ENCODE results near the gene FER.
"Not testable (repeated sequence)": the region's sequence is repeated elsewhere in the genome, so short reads cannot be mapped to it uniquely, and the experiment has no call there.

FER gene

GRCh38 chr5:109155625-109156024 is 407.9 kb downstream of the FER start:
- H3K27ac Mint-ChIP-seq = no peak overlapping the region
- intact Hi-C loops (cut with micrococcal nuclease) = no loop called here
- no peaks in the 10 kb centered on the region for H3K36me3 Mint-ChIP-seq (ENCODE audit: low read depth)
- H3K9me3 Mint-ChIP-seq = no peaks in the 10 kb centered on the region
- H3K4me3 Mint-ChIP-seq = no peak overlapping the region
- H3K27me3 Mint-ChIP-seq = no peaks in the 10 kb centered on the region
- H3K4me1 Mint-ChIP-seq (ENCODE audit: low read depth) = no peaks in the 10 kb centered on the region

GRCh38 chr5:109156885-109157284 is 409.2 kb downstream of the FER start:
- Mint-ChIP-seq H3K9me3 (no peaks in the 10 kb centered on the region), H3K27me3 (no peaks in the 10 kb centered on the region), H3K4me1 (ENCODE audit: low read depth) (no peaks in the 10 kb centered on the region), H3K36me3 (ENCODE audit: low read depth) (no peaks in the 10 kb centered on the region), H3K4me3 (no peak overlapping the region), H3K27ac (no peak overlapping the region)
- intact Hi-C loops (cut with micrococcal nuclease) = no loop called here

- no peaks in the 10 kb centered on the region for H3K36me3 Mint-ChIP-seq (ENCODE audit: low read depth)
- H3K9me3 Mint-ChIP-seq = no peaks in the 10 kb centered on the region
- no peaks in the 10 kb centered on the region for H3K27me3 Mint-ChIP-seq
- H3K27ac Mint-ChIP-seq = no peak overlapping the region
- H3K4me3 Mint-ChIP-seq = no peak overlapping the region
- intact Hi-C loops (cut with micrococcal nuclease) = no loop called here
- H3K4me1 Mint-ChIP-seq (ENCODE audit: low read depth) = peaks cover 12% of the 10 kb centered on the region
Observed at GRCh38 chr5:109160468-109160867, 412.8 kb downstream of the FER start.

GRCh38 chr5:109161914-109162683 is 414.4 kb downstream of the FER start:
- Mint-ChIP-seq H3K4me1 (ENCODE audit: low read depth) (peaks cover 14% of the 10 kb centered on the region), H3K27me3 (no peaks in the 10 kb centered on the region), H3K4me3 (no peak overlapping the region), H3K9me3 (no peaks in the 10 kb centered on the region), H3K27ac (no peak overlapping the region), H3K36me3 (ENCODE audit: low read depth) (no peaks in the 10 kb centered on the region)
- intact Hi-C loops (cut with micrococcal nuclease) = no loop called here

GRCh38 chr5:109163336-109163735 is 415.6 kb downstream of the FER start:
- no peak overlapping the region for H3K4me3 Mint-ChIP-seq
- intact Hi-C loops (cut with micrococcal nuclease) = no loop called here
- H3K36me3 Mint-ChIP-seq (ENCODE audit: low read depth) = no peaks in the 10 kb centered on the region
- H3K27ac Mint-ChIP-seq = no peak overlapping the region
- H3K9me3 Mint-ChIP-seq = no peaks in the 10 kb centered on the region
- no peaks in the 10 kb centered on the region for H3K27me3 Mint-ChIP-seq
- H3K4me1 Mint-ChIP-seq (ENCODE audit: low read depth) = peaks cover 14% of the 10 kb centered on the region

- Mint-ChIP-seq H3K4me1 (ENCODE audit: low read depth) (peaks cover 14% of the 10 kb centered on the region), H3K27ac (no peak overlapping the region), H3K4me3 (no peak overlapping the region), H3K9me3 (no peaks in the 10 kb centered on the region), H3K27me3 (no peaks in the 10 kb centered on the region), H3K36me3 (ENCODE audit: low read depth) (no peaks in the 10 kb centered on the region)
- intact Hi-C loops (cut with micrococcal nuclease) = no loop called here
Observed at GRCh38 chr5:109164001-109164400, 416.3 kb downstream of the FER start.

GRCh38 chr5:109167586-109167985 is 419.9 kb downstream of the FER start:
- Mint-ChIP-seq H3K4me1 (ENCODE audit: low read depth) (peaks cover 14% of the 10 kb centered on the region), H3K4me3 (no peak overlapping the region), H3K9me3 (no peaks in the 10 kb centered on the region), H3K36me3 (ENCODE audit: low read depth) (no peaks in the 10 kb centered on the region), H3K27me3 (no peaks in the 10 kb centered on the region), H3K27ac (no peak overlapping the region)
- intact Hi-C loops (cut with micrococcal nuclease) = no loop called here

GRCh38 chr5:109168151-109168550 is 420.5 kb downstream of the FER start:
- H3K4me1 Mint-ChIP-seq (ENCODE audit: low read depth) = peaks cover 14% of the 10 kb centered on the region
- H3K27ac Mint-ChIP-seq = no peak overlapping the region
- H3K27me3 Mint-ChIP-seq = no peaks in the 10 kb centered on the region
- H3K4me3 Mint-ChIP-seq = no peak overlapping the region
- no peaks in the 10 kb centered on the region for H3K9me3 Mint-ChIP-seq
- intact Hi-C loops (cut with micrococcal nuclease) = no loop called here
- no peaks in the 10 kb centered on the region for H3K36me3 Mint-ChIP-seq (ENCODE audit: low read depth)

GRCh38 chr5:109170629-109171350 is 423.1 kb downstream of the FER start:
- Mint-ChIP-seq H3K27ac (no peak overlapping the region), H3K9me3 (no peaks in the 10 kb centered on the region), H3K4me3 (no peak overlapping the region), H3K36me3 (ENCODE audit: low read depth) (no peaks in the 10 kb centered on the region), H3K27me3 (no peaks in the 10 kb centered on the region), H3K4me1 (ENCODE audit: low read depth) (no peaks in the 10 kb centered on the region)
- intact Hi-C loops (cut with micrococcal nuclease) = no loop called here

- H3K27ac Mint-ChIP-seq; intact Hi-C loops (cut with micrococcal nuclease); H3K4me1 Mint-ChIP-seq (ENCODE audit: low read depth); H3K4me3 Mint-ChIP-seq; H3K9me3 Mint-ChIP-seq; H3K27me3 Mint-ChIP-seq; H3K36me3 Mint-ChIP-seq (ENCODE audit: low read depth): not testable (repeated sequence)
Observed at GRCh38 chr5:109171437-109172073, 423.9 kb downstream of the FER start.

- H3K9me3 Mint-ChIP-seq = no peaks in the 10 kb centered on the region
- H3K36me3 Mint-ChIP-seq (ENCODE audit: low read depth) = no peaks in the 10 kb centered on the region
- intact Hi-C loops (cut with micrococcal nuclease) = no loop called here
- H3K27ac Mint-ChIP-seq = no peak overlapping the region
- H3K4me1 Mint-ChIP-seq (ENCODE audit: low read depth) = no peaks in the 10 kb centered on the region
- H3K27me3 Mint-ChIP-seq = no peaks in the 10 kb centered on the region
- no peak overlapping the region for H3K4me3 Mint-ChIP-seq
Observed at GRCh38 chr5:109173036-109173794, 425.5 kb downstream of the FER start.

GRCh38 chr5:109177227-109177626 is 429.5 kb downstream of the FER start:
- H3K27me3 Mint-ChIP-seq = no peaks in the 10 kb centered on the region
- no peaks in the 10 kb centered on the region for H3K9me3 Mint-ChIP-seq
- no peaks in the 10 kb centered on the region for H3K4me1 Mint-ChIP-seq (ENCODE audit: low read depth)
- H3K27ac Mint-ChIP-seq = no peak overlapping the region
- H3K4me3 Mint-ChIP-seq = no peak overlapping the region
- peaks cover 6% of the 10 kb centered on the region for H3K36me3 Mint-ChIP-seq (ENCODE audit: low read depth)
- intact Hi-C loops (cut with micrococcal nuclease) = no loop called here

- intact Hi-C loops (cut with micrococcal nuclease) = no loop called here
- Mint-ChIP-seq H3K4me3 (no peak overlapping the region), H3K9me3 (no peaks in the 10 kb centered on the region), H3K36me3 (ENCODE audit: low read depth) (peaks cover 6% of the 10 kb centered on the region), H3K27ac (no peak overlapping the region), H3K4me1 (ENCODE audit: low read depth) (no peaks in the 10 kb centered on the region), H3K27me3 (no peaks in the 10 kb centered on the region)
Observed at GRCh38 chr5:109177782-109178181, 430.1 kb downstream of the FER start.

- no peaks in the 10 kb centered on the region for H3K4me1 Mint-ChIP-seq (ENCODE audit: low read depth)
- H3K36me3 Mint-ChIP-seq (ENCODE audit: low read depth) = peaks cover 6% of the 10 kb centered on the region
- H3K27me3 Mint-ChIP-seq = no peaks in the 10 kb centered on the region
- H3K27ac Mint-ChIP-seq = no peak overlapping the region
- intact Hi-C loops (cut with micrococcal nuclease) = no loop called here
- no peaks in the 10 kb centered on the region for H3K9me3 Mint-ChIP-seq
- no peak overlapping the region for H3K4me3 Mint-ChIP-seq
Observed at GRCh38 chr5:109180668-109181067, 433.0 kb downstream of the FER start.

Measured in dendritic cell treated with granulocyte-macrophage colony-stimulating factor and Interleukin-4, amounts not matched to agents 40 ng/mL and 50 ng/mL, for 4 days (primary cell).